Measurements from ENCODE around the gene SMCO2.

DNA sequence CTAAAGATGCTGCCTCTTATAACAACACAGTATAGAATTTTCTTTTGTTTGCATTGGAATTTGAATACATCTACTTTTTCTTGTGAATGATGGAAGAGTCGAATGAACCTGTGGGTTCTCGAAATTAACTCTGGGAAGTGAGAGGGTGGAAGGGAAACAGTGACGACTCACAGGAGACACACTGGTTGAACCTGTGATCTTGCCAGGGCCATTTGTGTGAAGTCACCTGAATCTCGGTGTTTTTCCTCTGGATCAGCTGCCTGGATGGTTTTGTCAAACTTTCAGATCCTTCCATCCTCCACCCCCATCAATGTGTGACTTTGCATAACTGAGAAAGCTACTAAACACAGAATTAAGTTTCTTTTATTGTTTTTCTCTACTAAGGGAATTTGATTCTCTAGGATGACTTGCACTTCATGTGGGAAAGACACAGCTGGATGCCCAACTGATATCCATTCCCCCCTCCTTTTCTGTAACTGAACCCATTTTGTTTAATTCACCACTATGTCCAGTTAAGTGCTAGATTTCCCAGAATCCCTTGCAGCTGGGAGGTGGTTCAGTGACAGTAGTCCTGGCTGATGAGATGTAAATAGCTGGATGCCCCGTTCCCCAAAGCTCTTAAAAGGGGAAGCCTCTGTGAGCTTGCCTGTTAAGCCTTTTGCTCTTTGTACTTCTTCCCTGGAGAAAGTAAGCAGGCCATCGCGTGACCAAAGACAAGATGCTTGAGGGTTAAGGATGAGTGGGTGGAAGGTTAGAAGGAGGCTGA is 83.8 kb downstream of the SMCO2 start:
- TF ChIP-seq, protein P1, sequence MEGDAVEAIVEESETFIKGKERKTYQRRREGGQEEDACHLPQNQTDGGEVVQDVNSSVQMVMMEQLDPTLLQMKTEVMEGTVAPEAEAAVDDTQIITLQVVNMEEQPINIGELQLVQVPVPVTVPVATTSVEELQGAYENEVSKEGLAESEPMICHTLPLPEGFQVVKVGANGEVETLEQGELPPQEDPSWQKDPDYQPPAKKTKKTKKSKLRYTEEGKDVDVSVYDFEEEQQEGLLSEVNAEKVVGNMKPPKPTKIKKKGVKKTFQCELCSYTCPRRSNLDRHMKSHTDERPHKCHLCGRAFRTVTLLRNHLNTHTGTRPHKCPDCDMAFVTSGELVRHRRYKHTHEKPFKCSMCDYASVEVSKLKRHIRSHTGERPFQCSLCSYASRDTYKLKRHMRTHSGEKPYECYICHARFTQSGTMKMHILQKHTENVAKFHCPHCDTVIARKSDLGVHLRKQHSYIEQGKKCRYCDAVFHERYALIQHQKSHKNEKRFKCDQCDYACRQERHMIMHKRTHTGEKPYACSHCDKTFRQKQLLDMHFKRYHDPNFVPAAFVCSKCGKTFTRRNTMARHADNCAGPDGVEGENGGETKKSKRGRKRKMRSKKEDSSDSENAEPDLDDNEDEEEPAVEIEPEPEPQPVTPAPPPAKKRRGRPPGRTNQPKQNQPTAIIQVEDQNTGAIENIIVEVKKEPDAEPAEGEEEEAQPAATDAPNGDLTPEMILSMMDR (IDR thresholded peaks at IDR 0.05; ENCODE audit: low read depth, low read length, poor library complexity, severe bottlenecking), result no peak
- TF ChIP-seq EZH2phosphoT487 (IDR thresholded peaks at IDR 0.05; ENCODE audit: borderline replicate concordance, low read length), result no peak
